Iris pigment epithelial cell (primary cell): ENCODE results near the gene PPP3CA.
A peak's percentile ranks its signal among the peaks of the same experiment; 100 is the strongest.
"Not testable (repeated sequence)": the region's sequence is repeated elsewhere in the genome, so short reads cannot be mapped to it uniquely, and the experiment has no call there.

Source experiments
- DNase-seq: peaks from one replicate; pipeline ENCODE4 v3.0.0-alpha.2; 2011; ENCODE audit warnings: low read depth

Gene PPP3CA

DNA sequence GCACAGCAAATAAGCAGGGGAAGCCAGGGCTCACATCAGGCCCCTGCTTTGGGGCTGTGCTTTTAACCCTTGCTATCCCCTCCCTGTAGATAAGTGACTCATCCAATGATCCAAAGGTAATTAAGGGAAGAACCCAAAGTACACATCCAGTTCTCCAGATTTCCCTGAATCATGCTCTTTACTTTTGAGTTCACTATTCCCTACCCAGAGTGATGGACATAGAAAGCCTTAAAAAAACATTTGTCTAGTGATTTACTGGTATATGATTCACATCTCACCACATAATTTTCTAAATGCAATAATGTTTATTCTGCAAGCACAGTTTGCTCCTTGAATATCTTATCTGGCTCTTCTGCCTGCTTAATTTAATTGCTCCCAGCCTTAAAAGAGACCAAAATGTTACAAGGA lies 136.2 kb downstream of the PPP3CA start:
- DNase-seq: peak; percentile 54

DNA sequence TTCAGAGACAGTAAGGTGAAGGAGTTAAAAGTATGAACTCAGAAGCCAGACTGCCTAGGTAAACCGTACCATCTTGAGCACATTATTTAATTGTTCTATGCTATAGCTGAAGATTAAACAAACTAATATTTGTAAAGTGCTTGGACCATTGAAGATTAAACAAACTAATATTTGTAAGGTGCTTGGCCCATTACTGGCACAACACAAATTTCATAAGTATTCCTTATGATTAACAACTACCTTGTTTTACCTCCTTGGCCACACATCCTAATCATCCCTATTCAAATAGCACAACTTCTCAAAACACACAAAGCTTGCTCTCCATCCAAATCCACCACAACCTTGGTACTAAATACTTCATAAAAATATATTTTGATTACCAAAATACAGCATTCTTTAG lies 137.0 kb downstream of the PPP3CA start:
- no peak for DNase-seq

DNA sequence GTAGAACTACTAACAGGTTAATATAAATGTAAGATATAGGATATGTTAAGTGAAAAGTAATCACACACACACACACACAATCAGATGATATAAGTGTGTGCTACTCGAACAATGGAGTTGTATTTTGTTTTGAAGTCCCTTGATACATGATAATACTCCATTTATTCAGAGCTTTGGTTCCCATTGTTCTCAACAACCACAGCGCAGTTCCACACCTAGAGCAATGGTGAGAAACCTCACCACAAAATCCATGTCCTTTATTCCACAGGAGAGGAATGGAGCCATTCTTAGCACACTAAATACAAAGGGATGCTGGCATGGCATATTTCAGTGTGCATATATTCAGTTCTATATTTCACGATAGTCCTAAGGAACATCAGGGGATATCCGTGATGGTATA lies 139.2 kb downstream of the PPP3CA start:
- no peak for DNase-seq

DNA sequence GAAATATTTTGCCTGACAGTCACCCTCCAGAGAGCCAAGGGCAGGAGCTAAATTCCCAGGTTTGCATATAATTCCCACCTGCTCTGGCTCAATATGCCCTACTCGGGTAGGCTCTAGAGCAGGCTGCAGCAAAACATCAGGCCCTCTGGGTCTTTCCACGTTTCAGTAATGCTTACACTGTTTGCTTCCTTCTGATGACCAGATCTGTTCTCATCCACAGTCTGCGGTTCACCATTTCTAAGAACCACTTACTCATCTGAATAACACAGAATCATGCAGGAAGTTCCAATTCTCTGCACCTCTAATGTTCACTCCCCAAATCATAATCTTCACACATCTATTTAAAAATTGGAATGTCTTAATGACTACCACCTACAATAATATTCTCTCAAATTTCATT lies 141.4 kb downstream of the PPP3CA start:
- DNase-seq: peak; percentile 83

DNA sequence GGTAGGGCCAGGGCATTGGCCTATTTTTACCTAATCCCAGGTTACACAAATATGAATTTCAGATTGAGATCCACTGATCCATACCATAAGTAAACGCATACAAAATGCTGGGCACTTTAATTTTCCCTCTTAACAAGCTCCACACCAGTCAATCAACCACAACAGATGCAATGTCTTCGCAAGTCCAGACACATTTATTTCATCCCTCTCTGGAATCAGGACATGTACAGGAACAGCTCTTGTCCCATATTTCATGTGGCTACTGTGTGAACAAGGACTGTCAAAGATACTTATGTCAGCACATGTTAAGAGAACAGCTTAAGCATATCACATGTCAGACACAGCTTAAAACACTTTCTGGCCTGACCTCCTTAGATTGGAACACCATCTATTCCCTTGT lies 145.9 kb downstream of the PPP3CA start:
- DNase-seq: no peak

DNA sequence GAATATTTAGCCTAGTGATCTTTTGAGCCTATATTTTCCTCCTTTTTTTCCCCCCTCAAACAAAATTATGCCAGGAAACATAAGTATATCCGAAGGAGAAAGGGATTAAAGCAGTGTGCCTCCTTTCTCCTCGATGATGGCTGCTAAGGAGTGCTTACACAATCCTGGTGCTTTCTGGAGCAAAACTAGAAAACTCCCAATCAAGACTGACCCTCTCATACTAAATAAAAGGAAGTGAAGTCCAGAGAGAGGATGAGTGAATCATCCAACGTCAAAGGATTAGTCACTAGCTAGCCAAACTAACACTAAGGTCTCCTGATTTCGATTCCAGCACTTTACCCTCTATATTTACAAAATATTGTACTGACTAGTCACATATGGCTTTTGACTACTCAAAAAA lies 146.8 kb downstream of the PPP3CA start:
- DNase-seq: peak; percentile 96

DNA sequence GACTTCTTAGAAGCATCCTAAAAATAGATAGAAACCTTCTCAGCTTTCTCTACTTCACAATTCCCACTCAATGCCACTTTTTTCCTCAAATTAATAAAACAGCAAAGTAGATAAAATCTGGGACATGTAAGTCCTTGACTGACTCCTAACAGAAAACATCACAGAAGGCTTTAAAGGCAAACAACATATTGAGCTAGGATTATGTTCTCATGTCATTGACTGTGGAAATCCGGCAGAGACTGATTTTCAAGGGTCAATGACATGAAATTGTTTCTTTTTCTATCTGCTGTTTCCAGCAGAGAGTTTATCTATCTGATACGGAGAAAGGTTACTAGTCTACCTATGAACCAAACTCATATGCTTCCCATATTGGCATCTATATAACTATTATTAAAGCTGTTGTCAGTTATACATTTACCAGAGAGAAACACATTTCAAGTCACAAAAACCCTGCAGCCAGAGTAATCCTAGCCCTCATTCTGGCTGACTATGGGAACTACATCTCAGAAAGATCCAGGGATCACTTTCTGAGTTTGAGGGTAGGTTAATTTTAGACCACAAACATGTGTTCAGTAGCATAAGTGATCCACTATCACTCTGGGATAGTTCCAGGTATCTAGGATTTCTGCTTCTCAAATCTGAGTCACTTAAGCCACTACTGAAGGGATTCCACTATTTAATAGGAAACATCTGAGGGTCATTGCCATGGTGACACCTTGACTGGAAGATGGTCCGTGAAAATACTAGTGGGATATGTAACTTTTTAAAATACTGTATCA lies 147.6 kb downstream of the PPP3CA start:
- DNase-seq: peak; percentile 36

DNA sequence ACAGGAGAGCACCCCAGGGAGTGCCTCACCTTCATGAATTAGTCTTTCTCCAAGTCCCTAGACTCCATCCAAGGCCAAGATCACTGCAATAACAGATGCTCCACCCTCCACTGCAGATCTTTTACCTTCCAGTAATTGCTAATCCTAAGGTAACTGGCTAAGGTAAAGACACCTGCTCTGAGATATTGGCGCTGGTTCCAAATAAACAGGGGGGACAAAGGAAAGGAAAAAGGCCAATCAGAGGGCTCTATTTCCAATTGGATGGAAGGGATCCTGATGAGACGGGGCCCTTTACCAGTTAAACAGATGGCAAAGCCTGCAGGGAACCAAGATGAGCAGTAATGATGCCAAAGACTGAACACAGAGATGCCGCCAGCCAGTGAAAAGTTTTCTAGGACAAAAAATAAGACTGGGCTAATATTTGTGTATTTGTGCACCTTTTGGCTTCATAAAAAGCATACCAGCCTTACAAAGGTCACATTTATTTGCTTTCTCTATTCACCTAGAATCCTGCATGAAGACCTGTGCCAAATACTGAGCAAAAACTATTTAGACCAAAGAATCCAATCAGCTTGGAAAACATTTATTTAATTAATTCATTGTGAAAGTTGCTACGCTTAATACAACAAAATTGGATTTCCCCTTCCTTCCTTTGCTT lies 148.5 kb downstream of the PPP3CA start:
- DNase-seq: no peak

DNA sequence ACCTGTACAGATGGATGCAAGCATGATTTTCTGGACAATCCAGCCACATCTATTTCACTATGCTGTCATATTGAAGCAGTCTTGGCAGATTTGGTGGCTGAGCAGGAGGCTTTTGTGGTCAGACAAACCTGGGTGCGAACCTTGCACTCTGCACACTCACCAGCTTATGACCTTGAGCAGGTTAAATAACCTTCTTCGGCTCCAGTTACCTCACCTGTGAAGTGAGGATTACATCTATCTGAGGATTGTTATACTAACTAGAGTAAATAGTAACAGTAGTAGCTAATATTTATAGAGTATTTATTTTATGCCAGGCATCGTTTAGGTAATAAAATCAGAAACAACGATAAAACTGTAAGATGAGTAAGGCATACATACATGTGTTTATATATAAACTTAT lies 150.0 kb downstream of the PPP3CA start:
- DNase-seq: no peak

DNA sequence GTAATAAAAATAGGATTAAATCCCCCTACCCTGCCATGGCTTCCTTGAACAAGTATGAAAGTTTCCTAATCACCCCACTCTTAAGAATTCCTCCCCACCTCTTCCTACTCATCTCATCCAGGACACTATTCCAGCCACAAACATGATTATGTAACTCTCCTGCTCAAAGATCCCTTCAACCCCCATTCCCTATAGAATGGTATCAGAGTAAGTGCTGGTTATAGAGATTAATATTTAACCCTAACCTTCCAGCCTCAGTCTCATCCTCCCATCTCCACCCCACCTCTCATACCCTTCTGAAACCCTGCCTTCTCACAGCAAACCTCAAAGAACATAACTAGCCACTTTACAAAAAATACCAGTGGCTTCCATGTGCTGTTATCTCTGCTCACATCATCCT lies 155.1 kb downstream of the PPP3CA start:
- DNase-seq: peak; percentile 26

DNA sequence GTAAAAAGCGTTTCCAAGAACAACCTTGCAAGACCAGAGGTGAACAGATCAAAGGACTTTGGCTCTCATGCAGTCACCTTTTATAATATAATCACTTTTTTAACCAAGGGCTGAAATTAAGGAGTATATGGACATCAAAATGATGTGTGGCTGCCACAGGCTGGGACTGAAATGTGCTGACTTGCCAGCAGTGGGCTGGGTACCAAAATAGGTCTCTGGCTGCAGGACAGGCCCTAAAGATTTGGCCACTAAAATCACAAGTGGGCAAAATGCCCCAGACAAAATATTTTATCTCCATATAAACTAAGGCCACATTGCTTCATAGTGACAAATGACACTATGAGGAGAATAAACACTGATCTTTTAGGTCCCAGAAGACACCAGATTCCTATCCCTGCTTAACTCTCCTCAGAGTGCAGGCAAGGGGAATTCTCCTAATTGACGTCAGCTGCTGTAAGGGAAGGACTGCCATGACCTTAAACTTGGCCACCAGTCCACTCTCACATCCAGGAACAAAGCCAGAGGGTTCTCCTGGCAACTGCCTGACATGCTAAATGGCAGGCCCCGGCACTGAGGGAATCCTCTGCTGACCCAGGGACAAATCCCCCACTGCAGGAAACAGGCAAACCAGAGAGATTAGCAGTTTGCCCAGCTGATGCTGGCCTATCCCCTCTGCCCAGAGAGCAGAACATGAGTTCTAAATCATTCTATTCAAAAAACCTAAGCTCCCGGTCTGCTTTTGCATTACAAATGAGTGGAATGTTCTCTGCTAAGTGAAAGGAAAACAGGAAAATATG lies 155.8 kb downstream of the PPP3CA start:
- DNase-seq: peak; percentile 85

DNA sequence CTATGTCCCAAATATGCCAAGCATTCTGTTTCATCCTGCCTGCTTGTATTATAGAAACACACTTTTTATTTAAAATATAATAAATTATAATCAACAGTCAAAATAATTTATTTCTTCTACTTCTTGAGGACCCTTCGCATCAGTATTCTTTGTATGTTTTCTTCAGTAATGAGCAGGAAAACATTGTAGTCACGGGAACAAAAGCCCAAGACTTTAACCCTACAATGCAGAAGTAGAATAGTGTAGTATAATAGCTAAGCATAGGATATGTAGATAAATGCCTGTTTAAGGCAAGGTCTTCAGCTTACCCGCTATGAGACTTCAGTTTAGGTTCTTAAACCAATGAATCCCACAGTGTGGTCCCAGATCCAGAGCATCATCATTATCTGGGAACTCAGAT lies 156.6 kb downstream of the PPP3CA start:
- DNase-seq: no peak

DNA sequence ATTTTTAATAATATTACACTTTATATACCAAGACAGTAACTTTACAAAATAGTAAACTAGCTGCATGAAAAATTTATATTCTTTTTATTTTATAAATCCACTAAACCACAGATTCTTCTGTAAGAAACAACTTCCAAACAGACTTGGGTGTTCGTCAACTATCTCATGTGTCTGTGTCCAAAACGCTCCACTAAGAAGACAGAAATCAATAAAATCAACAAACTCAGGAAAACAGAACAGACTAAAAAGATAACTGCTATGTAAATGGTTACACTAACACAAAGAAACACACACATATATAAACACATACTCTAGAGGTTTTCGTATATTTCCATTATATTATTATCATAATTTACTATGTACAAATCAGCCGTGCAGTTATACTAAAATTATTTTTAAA lies 158.4 kb downstream of the PPP3CA start:
- DNase-seq: no peak

DNA sequence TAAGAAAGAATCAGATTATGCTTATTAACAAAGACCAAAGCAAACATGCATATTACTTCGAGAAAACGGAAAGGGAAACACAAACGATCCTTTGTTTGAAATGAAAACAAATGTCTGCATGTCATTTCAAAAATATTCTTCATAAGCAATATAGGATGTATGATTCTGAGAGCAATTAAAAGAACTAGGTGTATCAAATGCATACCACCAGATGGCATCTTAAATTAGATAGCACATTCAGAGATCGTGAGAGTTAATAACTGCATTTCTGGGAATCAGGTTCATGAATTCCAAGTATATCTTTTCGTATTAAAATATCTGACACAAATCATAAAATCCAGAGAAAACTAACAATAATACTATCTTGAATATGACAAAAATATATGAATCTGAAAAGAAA lies 159.5 kb downstream of the PPP3CA start:
- no peak for DNase-seq

DNA sequence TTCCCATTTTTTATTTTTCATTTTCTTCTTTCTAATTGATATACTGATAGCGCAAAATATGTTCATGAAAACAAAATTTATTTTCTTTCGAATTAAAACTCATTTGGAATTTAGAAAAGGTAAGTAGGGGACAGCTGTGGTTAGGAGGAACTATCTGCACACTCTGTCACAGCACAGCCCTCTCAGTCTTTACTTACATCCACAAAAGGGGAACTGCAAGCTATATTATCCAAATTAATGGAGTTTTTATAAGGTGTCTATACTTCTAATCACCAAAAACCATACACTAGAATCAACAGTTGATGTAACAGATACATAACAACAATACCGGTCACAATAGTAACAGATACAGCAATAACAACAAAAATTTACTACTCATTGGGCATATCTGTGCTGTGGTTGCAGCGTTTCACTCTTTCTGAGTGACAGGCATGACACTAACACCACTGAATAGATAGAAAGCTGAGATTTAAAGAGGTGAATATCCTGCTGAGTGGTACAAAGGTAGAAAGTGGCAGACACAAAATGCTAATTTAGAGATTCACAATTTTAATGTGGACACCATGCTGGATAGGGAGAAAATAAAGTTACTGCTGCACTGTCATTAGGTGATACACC lies 160.7 kb downstream of the PPP3CA start:
- DNase-seq: no peak

DNA sequence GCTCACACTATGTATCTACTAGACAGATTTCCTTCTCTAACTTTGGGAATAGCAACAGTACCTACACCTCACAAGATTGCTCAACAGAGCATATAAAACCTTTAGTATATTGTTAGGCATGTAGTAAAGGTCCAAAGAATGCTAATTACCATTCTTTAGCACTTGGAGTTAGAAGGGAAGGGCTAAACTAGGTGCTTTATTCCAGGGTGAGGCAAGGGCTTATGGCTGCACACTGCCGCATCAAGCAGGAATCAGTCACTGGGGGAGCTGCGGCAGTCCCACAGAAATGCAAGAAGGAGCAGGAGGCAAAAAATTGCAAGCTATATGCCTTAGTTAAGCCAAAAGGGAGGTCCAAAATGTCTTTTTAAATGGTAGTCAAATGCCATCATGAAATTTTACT lies 162.7 kb downstream of the PPP3CA start:
- no peak for DNase-seq

DNA sequence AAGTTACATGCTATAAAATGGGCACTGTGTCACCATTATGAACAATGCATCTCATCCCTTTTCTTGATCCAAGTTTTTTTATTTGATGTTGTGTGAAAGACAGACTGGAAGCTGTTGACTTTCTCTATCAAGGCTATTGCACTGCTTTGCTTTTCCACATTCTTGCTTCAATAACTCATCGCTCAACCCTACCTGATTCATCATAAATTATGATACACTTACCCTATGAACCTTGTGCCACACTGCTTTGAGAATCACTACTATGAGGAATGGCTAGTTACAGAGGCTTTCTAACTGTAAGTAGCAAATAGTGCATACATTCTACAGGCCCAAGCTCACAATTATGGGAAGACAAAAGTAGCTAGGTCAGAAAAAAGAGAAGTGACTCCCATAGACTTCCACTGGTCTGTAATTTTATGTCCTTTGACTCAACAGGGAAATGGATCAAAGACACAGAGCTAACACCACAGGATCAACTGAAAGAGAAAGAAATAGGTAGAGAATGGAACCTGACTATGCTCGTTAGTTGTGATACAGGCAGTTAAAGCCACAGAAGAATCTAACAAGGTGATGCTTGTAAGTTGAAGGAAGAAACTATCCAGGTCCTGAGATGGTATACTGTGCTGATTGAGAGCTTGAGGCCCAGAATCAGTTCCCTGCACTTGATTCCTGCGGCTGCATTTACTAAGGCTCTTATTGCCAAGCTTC lies 163.5 kb downstream of the PPP3CA start:
- DNase-seq: peak; percentile 58

DNA sequence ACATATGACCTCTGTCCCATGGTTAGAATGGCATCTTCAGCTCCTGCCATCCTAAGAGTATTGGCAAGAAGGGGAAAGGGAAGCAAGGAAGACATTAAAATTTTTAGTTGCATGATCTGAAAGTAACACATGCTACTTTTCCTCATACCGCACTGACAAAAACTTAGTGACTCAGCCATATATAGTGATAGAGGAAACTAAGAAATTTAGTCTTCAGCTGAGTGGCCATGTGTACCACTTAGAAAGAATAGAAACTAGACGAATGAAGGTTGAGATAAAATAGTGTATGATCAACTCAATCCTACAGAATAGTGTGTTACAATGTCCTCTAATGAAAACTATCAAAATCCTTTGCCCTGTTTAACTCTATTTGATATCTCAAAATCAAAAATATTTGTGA lies 164.1 kb downstream of the PPP3CA start:
- DNase-seq: no peak

DNA sequence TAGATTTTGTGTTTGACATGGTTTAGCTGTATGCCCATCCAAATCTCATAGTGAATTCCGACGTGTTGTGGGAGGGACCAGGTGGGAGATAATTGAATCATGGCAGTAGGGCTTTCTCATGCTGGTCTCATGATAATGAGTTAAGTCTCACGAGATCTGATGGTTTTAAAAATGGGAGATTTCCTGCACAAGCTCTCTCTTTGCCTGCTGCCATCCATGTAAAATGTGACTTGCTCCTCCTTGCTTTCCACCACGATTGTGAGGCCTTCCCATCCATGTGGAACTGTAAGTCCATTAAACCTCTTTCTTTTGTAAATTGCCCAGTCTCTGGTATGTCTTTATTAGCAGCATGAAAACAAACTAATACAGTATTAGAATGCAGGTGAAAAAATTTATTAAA lies 164.6 kb downstream of the PPP3CA start:
- DNase-seq: not testable (repeated sequence)

DNA sequence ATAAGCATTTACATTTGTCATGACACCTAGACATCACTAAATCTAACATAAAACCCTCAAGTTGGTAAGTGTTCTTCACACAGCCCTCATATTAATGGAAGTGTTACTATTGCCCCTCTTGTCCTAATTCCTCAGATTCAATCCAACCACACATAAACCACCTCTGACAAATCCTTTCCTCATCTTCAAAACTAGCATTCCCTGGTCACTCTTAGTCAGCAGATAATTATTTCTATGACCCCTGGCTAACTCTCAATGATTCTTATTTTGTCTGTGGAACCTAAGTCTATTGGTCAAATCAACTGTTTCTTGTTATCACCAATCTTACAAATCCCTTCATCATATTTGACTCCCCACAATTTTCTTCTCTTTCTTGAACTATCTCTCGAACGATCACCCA lies 168.6 kb downstream of the PPP3CA start:
- no peak for DNase-seq

DNA sequence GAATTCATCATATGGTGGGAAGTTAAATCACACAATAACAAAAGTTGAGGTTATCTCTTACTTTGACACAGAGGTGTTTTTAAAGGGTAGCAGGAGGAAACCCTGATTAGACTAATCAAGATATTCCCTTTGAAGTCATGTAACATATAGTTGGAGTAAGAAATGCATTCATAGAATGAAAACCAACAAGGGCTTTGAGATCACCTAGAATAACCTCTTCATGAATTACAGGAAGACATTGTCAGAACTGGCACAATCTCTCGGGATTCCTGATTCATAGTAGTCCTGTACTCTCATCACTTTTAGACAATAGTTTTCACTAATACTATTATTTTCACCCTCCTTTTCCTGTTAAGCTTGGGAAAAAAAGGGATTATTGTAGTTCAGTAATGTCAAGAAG lies 170.2 kb downstream of the PPP3CA start:
- no peak for DNase-seq
